ENCODE results near the gene POLR2E.
A peak's percentile ranks its signal among the peaks of the same experiment; 100 is the strongest.

Gene POLR2E

DNA sequence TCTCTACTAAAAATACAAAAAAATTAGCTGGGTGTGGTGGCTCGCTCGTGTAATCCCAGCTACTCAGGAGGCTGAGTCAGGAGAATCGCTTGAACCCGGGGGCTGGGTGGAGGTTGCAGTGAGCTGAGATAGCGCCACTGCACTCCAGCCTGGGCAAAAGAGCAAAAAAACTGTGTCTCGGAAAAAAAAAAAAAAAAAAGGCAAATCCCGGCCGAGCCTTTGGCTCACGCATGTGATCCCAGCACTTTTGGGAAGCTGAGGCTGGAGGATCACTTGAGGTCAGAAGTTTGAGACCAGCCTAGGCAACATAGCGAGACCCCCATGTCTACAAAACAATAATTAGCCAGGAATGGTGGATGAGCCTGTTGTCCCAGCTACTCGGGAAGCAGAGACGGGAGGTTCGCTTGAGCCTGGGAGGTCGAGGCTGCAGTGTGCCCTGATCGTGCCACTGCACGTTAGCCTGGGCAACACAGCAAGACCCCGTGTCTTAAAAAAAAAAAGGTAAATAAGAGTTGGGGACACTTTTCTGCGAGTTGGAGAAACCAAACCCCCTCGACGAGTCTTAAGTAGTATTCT lies 8.0 kb upstream of the POLR2E start:
- FAIRE-seq, result no peak

DNA sequence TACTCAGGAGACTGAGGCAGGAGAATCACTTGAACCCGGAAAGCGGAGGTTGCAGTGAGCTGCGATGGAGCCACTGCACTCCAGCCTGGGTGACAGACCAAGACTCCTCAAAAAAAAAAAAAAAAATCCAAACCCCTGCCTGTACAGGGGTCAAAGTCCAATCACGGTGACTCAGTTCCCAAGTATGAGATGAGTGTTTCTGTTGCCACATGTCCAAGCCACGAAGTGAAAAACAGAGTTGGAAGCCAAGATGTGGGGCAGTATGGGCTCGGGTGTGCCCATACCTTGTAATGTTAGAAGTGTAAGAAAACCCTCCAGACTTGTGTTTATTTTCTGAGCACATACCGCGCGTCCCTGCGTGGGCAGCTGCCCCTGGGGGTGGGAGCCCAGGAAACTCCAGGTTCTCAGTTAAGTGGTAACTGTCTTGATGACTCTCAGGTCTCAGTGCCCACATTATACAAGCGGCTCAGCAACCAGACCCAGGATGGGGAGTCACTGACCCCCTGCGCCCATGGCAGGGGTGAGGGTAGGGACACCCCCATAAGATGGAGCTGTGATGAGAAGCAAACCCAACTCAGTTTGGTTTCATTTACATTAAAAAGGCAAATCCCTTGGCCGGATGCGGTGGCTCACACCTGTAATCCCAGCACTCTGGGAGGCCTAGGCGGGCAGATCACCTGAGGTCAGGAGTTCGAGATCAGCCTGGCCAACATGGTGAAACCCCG lies 7.4 kb upstream of the POLR2E start:
- TF ChIP-seq POLR2A (IDR thresholded peaks at IDR 0.05; ENCODE audit: low read depth, low read length), result no peak
- DNase-seq (ENCODE audit: insufficient read length, low spot score) (peak; percentile 80), FAIRE-seq (peak; percentile 15)

More for the DNA sequence above, 8.0 kb upstream of the POLR2E start:
- DNase-seq (ENCODE audit: insufficient read length, low spot score), result no peak
- TF ChIP-seq POLR2A (IDR thresholded peaks at IDR 0.05; ENCODE audit: low read depth, low read length), result no peak

DNA sequence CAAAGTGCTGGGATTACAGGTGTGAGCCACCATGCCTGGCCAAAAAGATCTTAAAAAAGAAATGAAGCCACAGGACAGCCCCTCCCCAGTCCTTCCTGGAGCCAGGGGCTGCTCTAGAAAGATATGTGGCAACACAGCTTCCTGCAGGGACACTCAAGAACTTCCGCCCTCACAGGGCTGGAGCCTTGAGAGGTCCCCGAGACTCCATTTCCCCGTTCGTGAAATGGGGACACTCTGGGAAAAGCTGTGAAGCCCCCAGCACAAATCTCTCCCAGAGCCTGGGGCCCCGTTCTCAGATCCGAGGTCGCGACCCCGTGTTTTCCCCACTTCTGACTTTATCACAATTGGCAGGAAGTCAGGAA lies 6.1 kb upstream of the POLR2E start:
- no peak for TF ChIP-seq POLR2A (IDR thresholded peaks at IDR 0.05; ENCODE audit: low read depth, low read length)
- FAIRE-seq (no peak), DNase-seq (ENCODE audit: insufficient read length, low spot score) (no peak)

DNA sequence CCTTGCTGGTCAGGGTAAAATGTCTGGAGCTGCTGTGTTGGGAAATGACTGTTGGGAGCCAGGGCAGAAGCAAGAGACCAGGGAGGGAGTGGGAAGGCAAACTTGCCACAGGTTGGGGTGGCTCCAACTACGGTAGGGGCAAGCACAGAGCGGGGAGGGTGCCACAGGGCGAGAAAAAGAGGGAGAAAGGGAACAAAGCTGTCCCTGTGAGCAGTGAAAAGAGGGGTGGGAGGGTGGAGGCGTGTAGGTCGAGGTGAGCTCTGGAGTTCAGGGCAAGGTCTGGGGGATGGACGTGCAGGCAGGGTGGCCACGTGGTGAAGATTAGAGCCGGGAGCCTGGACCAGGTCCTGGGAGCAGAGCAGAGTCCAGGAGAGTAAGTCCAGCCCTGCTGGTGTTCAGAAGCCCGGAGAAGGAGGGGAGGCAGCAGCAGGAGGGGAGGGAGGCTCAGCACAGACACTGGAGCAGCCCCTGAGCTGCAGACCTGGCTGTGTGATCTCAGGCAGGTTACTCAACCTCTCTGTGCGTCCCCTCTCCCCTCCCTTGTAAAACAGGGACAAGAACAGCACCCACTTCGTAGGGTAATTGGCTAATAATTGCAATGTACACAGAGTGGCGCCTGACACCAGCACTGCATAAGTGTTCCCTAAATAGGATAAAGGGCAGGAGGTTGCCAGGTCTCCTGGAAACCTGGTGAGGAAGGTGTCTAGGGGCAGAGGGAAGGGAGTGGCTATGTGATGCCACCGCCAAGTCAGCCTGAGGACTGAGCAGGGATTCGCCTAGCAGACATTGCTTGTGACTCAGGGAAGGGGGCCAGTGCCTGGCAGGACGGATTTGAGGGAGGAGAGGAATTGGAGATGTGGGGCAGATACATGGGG lies 3.2 kb upstream of the POLR2E start:
- FAIRE-seq (no peak), DNase-seq (ENCODE audit: insufficient read length, low spot score) (no peak)
- TF ChIP-seq POLR2A (IDR thresholded peaks at IDR 0.05; ENCODE audit: low read depth, low read length), result no peak

DNA sequence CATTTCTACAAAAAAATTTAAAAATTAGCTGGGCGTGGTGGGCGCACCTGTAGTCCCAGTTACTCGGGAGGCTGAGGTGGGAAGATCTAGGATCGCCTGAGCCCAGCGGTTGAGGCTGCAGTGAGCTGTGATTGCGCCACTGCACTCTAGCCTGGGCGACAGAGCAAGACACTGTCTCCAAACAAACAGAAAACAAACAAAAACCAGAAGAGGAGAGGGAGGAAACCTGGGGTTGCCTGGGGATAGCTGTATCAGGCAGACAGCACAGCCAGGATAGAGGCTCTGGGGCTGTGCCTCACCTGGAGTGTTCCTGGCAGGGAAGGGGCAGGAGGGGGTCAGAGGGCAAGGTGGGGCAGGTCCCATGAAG lies 2.6 kb upstream of the POLR2E start:
- no peak for TF ChIP-seq POLR2A (IDR thresholded peaks at IDR 0.05; ENCODE audit: low read depth, low read length)
- DNase-seq (ENCODE audit: insufficient read length, low spot score), result no peak
- FAIRE-seq, result no peak

DNA sequence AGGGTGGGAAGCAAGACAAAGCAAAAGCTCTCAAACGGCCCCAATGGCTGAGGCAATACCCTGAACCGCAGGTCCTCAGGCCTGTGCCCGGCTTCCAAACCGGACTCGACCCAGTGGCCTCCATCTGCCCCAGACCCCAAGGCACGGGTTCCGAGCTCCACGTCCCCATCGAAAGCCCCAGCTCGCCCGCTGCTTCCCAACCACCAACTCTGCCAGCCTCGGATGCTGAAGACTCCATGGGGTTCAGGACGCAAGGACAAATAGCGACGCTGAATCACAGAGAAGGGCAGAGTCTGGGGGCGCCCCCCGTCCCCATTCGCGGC lies 559 bp downstream of the POLR2E start:
- no peak for DNase-seq (ENCODE audit: insufficient read length, low spot score)
- FAIRE-seq, result no peak
- TF ChIP-seq POLR2A (IDR thresholded peaks at IDR 0.05; ENCODE audit: low read depth, low read length), result no peak

DNA sequence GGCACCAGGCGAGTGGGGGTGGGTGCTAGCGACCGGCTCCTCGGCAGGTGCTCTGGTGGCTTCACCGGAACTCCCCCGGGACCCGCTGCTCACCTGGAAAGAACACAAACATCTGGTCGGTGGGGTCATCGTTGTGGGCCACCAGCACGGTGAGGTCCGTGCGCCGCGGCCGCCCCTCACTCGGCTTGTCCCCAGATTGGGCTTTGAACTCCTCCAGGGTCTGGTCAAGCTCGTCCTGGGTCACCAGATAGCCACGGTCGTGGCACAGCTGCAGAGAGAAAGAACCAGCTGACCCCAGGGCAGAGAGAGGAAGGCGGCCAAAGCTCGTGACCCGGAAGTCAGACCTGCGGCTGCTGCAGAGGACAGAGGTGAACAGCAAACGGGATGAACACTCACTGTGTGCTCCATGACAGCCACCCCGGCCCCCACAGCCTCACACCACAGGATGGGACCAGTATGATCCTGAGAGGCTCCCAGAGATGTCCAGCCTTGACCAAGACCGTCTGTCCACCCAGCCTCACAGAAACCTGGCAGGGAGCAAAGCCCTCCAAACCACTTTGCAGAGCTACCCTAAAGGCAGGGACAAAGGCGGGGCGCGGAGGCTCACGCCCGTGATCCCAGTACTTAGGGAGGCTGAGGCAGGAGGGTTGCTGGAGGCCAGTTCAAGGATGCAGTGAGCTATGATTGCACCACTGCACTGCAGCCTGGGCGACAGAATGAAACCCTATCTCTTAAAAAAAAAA lies 1.2 kb downstream of the POLR2E start:
- DNase-seq (ENCODE audit: insufficient read length, low spot score), result no peak
- no peak for TF ChIP-seq POLR2A (IDR thresholded peaks at IDR 0.05; ENCODE audit: low read depth, low read length)
- FAIRE-seq, result no peak

DNA sequence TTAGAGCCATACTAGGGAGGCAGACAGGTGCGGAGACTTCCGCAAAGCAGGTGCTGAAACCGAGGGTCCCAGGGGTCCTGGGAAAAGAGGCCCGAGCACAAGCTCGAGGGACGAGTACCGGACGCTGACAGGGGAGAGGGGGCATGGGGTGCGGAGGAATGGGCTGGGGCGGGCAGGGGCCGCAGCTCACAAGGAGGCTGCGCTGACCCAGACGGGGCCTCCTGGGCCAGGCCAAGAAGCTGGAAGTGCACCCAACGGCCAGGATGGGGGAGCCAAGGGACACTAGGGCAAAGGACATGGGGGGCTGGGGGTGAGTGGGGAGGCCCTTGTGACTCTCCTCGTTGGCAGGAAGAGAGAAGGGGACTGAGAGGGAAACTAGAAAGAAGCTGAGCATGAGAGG lies 1.8 kb downstream of the POLR2E start:
- no peak for TF ChIP-seq POLR2A (IDR thresholded peaks at IDR 0.05; ENCODE audit: low read depth, low read length)
- FAIRE-seq (no peak), DNase-seq (ENCODE audit: insufficient read length, low spot score) (no peak)

DNA sequence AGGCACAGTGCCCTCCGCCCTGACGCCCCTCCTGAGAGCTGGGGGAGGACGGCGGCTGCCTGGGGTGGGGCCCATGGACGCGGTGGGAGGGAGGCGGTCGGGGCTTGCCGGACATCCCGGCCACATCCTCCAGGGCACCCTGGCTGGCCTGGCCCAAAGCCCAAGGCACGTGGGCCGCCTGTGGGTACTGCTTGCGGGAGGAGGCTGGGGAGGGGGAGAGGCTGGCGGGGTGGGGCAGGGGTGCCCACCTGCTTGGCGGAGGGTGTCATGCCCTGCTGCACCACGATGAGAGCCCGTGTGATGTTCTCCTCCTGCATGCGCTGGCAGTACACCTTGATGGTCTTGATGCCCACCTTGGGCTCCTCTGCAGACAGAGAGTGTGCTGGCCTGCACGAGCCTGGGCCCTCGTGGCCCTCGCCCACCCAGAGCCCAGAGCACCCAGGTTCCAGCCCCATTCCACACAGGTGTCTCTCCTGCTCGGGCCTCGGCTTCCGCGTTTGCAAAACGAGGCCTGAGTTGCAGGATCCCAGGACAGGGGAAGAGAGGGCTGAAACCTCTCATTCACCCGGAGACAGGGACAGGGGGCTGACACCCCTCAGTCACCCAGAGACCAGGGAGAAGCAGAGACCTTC lies 3.5 kb downstream of the POLR2E start:
- TF ChIP-seq POLR2A (IDR thresholded peaks at IDR 0.05; ENCODE audit: low read depth, low read length), result no peak
- DNase-seq (ENCODE audit: insufficient read length, low spot score), result no peak
- FAIRE-seq, result no peak

DNA sequence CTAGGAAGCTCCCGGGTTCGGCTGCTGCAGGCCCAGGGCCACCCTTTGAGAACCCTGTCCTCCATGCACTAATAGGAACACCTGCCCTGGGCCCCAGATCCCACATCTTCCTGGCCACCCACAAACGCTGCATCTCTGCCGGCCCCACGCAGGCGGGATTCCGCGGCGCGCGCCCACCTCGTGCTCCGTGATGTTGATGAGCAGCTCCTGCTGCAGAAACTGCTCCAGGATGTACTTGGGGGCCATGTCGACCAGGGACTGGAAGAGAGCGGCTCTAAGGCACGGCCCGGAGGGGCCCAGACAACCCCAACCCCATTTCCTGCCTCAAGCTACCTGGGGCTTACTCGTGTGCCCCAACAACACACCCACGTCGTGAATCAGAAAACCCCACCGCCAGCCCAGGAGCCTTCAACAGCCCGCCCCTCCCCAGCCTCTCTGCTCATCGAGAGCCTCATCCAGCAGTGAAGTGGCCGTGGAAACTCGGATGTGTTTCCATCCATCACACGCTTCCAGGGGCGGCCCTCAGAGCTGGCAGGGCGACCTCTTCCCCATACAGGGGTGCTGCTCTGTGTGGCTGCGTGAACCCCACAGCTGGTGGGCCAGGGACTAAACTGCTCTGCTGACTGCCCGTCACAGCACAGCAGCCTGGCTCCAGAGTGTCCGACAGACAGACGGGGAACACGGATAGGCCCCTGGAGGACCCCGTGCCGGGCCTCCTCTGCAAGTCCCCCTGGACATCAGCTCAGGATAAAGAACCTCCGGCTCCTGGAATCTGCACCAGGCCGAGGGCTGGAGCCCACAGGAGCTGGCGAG lies 4.2 kb downstream of the POLR2E start:
- no peak for FAIRE-seq
- DNase-seq (ENCODE audit: insufficient read length, low spot score), result no peak

DNA sequence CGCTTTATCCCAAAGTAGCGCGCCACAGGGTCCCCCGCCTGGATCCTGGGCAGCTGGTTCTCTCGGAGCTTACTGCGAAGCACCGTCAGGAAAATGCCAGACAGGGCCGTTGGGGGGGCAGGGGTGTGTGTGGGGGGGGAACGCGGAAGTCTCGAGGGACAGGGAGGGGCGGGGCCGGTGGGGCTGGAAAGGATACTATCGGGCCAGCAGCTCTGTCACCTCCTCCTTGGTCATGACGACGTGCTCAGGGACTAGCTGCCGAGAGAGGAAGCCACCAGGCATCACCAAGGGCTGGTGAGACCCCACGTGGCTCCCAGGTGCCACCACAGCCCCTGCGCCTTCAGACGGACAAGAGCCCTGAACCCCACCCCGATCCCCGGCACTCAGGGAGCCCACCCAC lies 5.3 kb downstream of the POLR2E start:
- FAIRE-seq, result no peak
- no peak for DNase-seq (ENCODE audit: insufficient read length, low spot score)
- TF ChIP-seq POLR2A (IDR thresholded peaks at IDR 0.05; ENCODE audit: low read depth, low read length), result no peak

More for the DNA sequence above, 4.2 kb downstream of the POLR2E start:
- TF ChIP-seq POLR2A (IDR thresholded peaks at IDR 0.05; ENCODE audit: low read depth, low read length), result no peak

DNA sequence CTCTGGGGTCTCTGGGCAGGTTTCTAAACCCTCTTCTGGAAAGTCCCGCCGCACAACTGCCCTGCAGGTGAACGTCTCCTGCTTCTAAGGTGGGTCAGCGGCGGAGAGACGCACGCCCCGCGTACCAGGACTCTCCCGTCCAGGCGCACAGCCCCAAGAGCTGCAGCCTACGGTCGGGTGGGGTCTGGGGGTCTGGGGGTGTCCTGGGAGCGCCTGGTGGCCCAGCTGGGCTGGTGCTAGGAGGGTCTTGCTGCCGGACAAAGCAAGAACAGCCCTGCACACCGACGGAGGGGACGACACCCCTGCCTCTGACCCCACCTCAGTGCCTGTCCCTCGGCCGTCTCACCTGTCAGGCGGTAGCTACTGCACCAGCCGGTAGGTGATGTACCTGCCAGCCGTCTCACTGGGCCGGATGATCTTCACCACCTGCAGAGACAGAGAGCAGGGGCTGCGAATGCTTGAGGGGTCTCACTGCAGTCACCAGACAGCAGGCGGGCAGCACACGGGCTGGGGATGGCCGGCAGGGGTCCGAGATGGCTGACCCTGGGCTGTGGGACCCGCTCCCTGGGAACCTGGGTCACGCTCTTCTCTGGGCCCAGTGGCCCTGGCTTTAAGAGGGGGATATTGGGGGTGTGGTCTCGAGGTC lies 5.9 kb downstream of the POLR2E start:
- DNase-seq (ENCODE audit: insufficient read length, low spot score) (no peak), FAIRE-seq (no peak)
- TF ChIP-seq POLR2A (IDR thresholded peaks at IDR 0.05; ENCODE audit: low read depth, low read length), result no peak
